ENCODE data around the gene FAM53B.

DNA sequence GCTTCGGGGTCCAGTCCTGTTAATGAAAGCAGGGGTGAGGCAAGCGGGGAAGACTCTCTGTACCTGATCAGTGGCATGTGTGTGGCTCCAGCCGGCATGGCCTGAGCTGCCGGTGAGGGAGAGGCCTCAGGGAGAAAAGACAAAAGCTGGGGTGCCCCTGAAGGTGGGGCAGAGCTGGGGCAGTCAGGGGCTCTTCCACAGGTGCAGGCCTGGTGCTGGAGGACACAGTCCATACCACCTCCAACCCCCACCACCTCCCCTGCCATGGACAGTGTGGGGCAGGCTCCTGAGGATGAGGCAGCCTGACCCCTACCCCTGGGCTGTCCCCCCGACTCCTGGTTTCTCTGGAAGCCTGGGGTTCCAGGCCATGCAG, 153.1 kb downstream of the FAM53B start:
- TF ChIP-seq POLR2AphosphoS5 (IDR thresholded peaks at IDR 0.05; ENCODE audit: low read depth, low read length) (no peak), CTCF (IDR thresholded peaks at IDR 0.05) (no peak), YY1 (IDR thresholded peaks at IDR 0.05; ENCODE audit: low read depth) (no peak), FOXM1 (IDR thresholded peaks at IDR 0.05; ENCODE audit: low read depth) (no peak), RAD21 (IDR thresholded peaks at IDR 0.05; ENCODE audit: low read length) (no peak), EZH2phosphoT487 (IDR thresholded peaks at IDR 0.05; ENCODE audit: borderline replicate concordance, low read depth) (no peak), NFIC (IDR thresholded peaks at IDR 0.05; ENCODE audit: borderline replicate concordance) (no peak), SIN3A (IDR thresholded peaks at IDR 0.05; ENCODE audit: borderline replicate concordance, low read depth, low read length) (no peak), TEAD4 (IDR thresholded peaks at IDR 0.05; ENCODE audit: borderline replicate concordance, insufficient read depth) (no peak), RCOR1 (IDR thresholded peaks at IDR 0.05; ENCODE audit: low read length) (no peak)
- TF ChIP-seq, protein P1, sequence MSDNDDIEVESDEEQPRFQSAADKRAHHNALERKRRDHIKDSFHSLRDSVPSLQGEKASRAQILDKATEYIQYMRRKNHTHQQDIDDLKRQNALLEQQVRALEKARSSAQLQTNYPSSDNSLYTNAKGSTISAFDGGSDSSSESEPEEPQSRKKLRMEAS (IDR thresholded peaks at IDR 0.05; ENCODE audit: low read depth) = no peak
- TF ChIP-seq, protein P2, sequence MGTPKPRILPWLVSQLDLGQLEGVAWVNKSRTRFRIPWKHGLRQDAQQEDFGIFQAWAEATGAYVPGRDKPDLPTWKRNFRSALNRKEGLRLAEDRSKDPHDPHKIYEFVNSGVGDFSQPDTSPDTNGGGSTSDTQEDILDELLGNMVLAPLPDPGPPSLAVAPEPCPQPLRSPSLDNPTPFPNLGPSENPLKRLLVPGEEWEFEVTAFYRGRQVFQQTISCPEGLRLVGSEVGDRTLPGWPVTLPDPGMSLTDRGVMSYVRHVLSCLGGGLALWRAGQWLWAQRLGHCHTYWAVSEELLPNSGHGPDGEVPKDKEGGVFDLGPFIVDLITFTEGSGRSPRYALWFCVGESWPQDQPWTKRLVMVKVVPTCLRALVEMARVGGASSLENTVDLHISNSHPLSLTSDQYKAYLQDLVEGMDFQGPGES (IDR thresholded peaks at IDR 0.05; ENCODE audit: low read depth, low read length) = no peak
